HG03342 (cell line): ENCODE results near the gene KIAA1328.
"Not testable (repeated sequence)": the region's sequence is repeated elsewhere in the genome, so short reads cannot be mapped to it uniquely, and the experiment has no call there.

Experiments
- ATAC-seq: cut with Tn5 transposase; IDR thresholded peaks from one replicate; pipeline ENCODE4 v1.9.1; 2021; ENCODE audit warnings: mild to moderate bottlenecking, moderate library complexity; ENCODE audit not compliant: unreplicated experiment

The KIAA1328 gene

DNA sequence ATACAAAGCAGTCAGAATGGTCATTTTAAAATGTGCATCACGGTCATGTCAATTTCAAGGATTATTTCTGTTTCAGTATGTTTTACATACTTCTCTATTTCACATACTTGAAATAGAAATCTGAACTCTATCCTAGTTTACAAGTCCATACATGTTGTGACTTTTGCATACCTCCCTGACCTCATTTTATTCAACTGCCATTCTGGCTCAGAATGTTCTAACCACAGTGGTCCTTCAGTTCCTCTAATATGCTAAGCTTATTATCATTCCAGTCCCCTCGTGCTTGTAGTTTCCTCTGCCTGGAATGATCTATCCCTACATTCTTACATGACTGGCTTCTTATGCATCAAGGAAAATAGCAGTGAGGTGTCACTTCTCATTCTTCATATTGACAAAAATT is 295.6 kb downstream of the KIAA1328 start:
- ATAC-seq, result no peak

DNA sequence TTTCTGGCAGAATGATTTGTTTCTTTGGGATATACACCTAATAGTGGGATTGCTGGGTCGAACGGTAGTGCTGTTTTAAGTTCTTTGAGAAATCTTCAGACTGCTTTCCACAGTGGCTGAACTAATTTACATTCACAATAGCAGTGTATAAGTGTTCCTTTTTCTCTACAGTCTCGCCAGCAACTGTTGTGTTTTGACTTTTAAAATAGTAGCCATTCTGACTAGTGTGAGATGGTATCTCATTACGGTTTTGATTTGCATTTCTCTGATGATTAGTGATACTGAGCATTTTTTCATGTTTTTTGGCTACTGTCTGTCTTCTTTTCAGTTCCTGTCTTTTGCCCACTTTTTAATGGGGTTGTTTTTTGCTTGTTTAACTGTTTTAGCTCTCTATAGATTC is 306.2 kb downstream of the KIAA1328 start:
- no peak for ATAC-seq

DNA sequence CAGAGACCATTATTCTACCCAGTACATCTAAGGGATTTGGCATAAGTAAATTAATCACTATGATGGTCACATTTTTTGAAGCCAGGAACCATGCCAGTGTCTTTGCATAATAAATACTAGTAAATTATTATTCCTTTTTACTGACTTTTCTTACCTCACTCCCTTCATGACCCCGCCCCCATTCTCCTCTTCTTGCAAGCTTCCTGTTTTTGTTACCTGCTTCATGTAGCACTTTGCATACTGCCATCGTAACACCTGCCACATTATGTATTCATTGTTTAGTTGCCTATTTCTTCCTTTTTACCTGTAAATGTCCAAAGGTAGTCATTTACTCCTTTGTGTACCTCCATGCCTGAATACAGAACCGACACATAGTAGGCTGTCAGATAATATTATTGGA is 309.5 kb downstream of the KIAA1328 start:
- ATAC-seq, result no peak

DNA sequence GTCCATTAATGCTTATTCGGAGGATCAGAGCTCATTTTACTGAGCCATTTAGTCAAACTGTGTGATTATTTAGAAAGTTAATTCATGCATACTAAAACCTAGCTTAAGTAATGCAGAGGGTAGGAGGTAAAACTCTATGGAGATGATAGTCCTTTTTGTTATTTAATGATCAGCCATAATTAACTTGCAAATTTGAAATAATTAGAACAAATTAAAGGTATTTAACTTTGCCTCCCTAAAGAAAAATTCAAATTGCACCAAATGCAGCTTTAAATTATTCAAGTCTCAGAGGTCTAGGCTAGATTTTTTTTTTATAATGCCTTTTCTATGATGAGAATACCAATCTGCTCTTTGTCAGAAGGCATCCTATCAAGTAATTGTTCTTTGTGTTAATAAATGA is 310.9 kb downstream of the KIAA1328 start:
- no peak for ATAC-seq

DNA sequence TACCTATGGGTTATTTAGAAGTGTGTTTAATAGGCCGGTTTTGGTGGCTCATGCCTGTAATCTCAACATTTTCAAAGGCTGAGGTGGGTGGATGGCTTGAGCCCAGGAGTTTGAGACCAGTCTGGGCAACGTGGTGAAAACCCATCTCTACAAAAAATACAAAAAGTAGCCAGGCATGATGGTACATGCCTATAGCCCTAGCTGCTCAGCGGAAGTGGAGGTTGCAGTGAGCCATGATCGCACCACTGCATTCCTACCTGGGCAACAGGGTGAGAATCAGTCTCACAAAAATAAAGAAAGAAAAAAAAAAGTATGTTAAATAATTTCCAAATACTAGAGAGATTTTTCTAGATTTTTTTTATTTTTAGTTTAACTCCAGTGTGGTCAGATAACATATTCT is 316.0 kb downstream of the KIAA1328 start:
- ATAC-seq, result no peak

DNA sequence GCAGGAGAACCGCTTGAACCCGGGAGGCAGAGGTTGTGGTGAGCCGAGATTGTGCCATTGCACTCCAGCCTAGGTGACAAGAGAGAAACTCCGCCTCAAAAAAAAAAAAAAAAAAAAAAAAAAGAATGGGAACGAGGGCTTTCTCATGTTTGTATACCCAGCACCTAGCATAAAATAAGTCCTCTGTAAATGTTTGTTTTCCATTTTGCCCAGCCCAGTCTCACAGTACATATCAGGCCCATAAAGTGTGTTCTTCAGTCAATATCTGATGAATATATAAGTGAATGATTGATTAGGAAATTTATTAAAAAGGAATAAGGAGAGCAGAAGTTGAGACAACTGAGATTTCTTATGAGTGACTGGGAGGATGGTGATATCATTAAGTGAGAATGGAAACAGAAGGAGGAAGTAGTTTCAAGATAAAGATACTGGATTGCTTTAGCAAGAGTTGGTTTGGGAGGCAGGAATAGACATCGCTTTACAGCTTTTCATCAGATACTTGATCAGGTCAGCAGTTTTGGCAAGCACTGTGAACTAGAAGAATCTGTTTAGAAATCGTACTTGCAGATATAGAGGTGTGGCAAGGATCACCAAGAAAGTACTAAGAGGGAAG is 327.5 kb downstream of the KIAA1328 start:
- no peak for ATAC-seq

DNA sequence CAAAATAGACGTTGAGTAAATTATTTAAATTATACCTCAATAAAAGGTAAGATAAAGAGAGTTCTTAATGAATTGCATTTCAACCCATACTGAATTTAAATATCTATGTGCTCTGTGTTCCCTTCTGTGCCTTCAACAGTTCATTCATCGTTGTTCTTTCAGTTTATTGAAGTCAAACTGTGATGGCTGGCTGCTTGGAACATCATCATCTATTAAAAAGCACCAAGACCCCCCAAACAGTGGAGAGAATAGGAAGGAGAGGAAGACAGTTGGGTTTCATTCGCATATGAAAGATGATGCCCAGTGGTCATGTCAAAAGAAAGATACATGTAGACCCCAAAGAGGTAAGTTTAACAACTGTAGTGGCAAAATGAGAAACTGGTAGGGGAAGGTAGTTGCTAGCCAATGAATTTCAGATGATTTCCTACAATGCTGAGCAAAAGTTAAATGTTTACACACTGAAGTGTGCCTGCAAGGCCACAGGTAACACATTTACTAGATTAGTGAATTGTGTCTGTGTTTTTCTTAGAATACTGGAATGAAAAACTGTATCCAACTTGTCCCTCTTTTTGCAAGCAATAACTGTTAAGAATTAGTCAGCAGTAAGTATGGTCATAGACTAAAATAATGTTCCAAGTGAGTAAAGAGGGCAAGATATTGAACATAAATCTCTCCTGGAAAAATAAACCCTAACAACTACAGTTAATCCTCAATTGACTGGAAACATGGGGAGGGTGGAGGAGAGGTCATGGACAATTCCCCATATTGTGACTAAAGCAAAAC is 331.3 kb downstream of the KIAA1328 start:
- no peak for ATAC-seq

DNA sequence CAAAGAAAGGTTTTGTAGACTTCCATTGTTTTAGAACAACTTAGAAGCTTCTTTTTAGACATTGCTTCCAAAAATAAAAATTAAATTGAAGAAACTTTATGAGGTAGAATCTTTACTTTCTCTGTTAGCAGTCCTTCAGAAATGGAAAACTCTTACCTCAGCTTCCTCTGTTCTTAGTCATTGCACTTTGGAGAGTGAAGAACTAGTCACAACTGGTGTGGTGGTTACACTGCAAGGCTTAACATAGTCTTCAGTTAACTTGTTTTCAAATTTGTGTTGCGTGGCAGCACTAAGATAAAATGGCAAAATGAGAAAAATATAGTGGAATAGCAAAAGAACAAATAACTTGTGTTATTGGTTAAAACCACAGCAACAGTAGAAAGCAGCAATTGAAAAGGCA is 332.6 kb downstream of the KIAA1328 start:
- ATAC-seq, result no peak

DNA sequence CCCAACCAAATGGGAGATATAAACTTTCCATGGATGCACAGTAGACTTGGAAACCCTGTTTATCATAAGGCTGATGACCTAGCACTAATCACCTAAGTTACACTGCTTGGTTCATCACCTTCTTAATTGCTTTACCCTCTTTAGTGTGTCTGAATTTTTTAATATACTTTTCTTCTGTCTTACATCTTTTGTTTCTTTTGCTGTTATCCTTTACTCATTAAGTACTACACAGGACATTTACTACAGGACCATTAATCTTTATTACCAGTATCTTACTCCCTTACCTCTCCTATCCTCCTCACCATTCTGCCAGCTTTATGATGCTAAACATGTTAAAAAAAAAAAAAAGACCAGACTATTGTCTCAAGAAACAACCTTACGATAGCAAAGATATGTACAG is 333.6 kb downstream of the KIAA1328 start:
- ATAC-seq, result no peak

DNA sequence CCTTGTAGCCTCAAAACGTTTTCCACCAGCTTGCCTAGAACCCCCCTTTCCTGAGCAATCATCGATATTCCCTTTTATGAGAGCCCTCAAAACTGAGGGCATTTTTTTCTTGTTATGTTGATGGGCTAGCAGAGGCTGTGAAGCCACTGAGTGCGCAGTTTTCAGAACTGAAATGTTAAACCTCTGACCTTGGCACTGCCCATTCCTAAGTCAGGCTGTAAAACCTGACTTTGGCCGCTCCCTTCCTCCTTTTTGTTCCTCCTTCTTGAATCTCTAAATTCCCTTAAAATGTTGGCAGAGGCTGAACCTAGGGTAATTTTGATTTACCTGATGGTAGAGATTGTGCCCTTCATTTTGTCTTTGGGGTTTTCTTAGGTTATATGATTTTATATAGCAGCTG is 334.2 kb downstream of the KIAA1328 start:
- no peak for ATAC-seq

DNA sequence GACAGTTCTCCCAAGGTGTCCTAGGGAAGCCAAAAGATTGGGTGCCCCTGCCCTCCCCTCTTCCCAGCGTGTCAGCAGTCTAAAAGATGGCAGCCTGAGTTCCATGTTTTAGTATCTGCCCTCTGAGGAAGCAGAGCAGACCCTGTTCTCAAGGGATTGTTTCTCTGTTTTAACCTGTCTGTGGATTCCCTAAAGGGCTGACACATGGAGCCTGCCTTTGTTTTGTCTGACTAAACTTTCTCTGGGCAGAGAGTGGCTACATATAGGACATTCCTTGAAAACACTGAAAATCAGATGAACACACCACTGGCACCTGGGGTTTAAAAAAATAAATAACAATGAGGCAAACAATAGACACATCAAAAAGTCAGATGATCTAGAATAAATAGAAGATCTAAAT is 337.6 kb downstream of the KIAA1328 start:
- no peak for ATAC-seq

DNA sequence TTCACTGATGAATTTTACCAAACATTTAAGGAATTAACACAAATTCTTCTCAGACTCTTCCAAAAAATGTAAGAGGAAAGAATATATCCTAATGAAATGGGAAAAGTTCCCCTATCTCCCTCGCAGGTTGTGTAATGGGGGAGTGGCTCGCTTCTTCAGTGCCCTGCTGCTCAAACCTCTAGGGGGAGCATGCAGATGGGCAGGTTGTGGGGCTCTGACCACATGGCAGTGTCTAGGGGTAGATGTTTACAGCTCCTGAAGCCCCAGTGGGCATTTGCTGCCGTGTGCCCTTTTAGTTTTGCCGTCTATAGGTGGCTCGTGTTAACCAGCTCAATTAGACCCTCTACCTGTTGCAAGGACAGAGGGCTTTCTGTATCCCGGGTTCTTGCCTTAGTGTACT is 338.0 kb downstream of the KIAA1328 start:
- not testable (repeated sequence) for ATAC-seq

DNA sequence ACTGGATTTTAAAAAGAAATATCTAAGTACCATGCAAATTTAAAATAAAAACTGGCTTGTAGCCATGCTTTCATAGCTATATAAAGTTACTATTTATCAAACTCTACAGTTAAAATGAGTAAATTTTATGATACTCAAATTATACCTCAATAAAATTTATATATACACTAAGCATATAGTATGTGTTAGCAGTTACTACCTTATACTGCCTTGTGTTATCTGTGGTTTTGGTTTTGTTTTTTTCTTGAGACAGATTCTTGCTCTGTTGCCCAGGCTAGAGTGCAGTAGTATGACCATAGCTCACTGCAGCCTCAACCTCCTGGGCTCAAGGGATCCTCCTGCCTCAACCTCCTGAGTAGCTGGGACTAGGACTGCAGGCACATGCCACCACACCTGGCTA is 342.1 kb downstream of the KIAA1328 start:
- ATAC-seq, result no peak

DNA sequence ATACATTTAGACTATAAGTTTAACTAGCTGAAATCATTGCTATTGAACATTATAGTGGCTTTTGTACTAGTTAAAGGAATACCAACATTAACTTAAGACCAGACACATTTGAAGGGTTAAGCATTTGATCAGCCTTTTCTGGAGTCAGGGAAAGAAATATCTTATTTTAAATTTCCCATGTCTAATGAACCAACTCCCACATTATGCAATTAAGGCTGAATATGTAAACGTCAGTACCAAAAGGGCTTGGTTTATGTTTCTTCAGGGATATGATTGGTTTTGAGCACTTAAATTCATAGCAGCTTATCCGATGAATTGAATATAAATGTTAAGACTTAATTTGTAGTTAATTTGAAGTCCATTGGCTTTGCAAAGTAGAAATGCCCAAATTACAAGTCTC is 344.5 kb downstream of the KIAA1328 start:
- no peak for ATAC-seq

DNA sequence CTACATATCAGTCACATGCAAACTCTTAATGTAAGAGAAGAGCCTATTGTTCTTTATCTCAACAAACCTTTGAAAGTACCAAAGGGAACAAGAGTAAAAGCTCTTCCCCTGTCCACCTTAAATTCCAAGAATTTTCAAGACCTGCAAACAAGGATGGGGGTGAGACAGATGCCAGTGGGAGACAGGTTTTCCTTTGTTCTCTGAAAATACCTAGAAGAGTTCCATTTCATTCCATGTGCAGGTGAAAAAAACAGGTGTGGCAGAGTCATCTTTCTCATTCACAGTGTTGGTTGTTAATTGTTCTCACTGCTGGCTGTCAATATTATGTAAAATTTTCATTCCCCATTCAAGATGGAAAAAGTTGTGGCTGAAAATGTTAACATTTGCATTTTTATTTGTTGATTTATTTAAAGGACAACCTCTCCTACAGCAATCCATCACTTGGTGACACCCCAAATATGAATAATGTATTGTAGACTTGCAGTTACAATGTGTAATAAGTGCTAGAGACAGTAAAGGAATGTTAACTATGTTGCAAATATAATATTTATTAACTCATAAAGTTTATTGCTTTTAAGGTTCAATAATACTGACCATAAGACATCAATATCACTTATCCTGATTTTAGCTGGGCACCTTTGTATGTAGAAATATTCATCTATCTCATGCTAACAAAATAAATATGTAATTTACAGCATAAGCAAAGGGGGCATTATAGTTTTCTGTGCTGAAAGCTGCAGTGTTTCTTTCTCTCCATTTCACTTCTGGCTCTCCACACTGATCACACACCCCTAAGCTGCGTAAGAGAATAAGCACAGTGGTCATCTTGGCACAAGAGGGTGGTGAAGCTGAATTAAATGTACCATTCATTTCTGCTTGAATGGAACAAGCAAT is 347.0 kb downstream of the KIAA1328 start:
- ATAC-seq, result no peak

DNA sequence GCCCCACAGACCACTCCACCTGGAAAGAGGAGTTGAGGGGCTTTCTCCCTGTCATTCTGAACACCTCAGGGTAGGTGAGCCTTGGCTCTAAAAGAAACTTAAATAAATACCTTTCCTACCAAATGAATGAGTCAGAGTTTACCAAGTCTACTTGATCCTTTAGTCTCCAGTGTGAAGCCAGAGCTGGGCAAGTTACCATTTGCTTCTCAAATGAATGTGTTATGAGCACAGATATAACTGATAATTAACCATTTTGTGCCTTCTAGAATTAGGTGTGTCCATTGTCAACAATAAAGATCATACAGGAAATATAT is 347.7 kb downstream of the KIAA1328 start:
- ATAC-seq, result no peak

DNA sequence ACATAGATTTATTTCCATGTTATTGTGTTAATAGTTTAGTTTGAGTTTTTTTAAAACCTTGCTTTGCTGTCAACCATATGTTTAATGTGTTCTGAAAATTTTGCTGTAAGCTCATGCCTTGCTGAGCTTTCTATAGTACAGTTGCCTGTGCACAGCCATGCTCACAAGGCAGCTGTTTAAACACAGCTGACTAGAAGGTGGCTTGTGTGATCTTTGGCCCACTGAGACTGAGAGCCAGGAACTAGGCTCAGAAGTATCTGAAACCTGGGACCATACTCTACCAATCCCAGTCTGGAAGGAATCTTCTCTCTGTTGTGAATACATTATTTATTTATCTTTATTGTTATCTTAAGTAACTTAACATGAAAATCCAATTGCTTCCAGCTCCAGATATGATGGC is 350.5 kb downstream of the KIAA1328 start:
- no peak for ATAC-seq

DNA sequence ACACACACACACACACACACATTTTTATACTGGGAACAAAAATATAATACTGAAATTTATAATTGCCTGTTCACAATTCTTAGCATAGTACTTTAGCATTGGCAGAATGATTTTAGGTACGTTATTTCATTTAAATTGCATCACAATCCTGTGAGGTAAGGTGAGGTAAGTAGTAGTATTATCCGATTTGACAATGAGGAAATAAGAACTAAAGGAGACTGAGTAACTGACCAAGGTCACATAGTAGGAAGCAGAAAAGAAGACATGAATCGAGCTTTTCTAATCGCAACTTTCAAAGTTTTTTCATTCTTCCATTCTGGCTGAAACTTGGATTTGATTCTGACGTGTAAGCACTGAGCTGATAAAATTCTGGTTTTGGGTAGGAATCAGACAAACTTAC is 351.2 kb downstream of the KIAA1328 start:
- ATAC-seq, result no peak

DNA sequence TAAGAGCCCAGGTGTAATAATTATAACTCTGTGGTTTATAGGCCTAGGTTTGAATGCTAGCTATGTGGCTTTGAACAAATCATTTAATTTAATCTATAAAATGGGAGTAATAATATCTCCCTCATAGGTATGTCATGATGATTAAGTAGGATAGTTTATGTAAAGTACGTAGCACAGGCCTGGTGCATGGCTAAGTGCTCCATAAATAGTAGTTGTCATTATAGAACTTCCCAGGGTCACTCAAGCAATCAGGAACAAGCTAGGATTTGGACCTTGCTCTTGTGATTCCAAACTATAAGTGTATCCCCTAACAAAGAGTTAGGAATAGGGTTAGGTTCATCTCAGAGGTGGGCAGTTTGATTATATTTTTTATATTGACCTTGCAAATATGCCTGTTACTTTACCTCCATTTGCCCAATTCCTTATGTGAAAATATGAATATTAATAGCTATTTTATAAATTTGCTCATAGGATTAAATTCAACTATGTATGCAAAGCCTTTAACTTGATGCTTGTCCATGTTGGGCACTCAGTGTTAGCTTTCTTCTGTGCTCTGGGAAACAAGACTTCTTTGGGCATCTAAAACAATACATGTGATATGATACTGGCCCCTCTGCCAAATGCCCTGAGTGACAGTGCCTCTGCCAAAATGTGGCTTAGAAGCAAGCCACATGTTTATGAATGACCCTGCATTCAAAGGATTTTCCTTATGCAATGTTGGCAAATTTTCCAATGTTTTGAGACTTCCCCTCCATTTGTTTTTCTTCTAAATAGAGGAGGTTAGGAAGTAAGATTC is 353.6 kb downstream of the KIAA1328 start:
- ATAC-seq, result no peak

DNA sequence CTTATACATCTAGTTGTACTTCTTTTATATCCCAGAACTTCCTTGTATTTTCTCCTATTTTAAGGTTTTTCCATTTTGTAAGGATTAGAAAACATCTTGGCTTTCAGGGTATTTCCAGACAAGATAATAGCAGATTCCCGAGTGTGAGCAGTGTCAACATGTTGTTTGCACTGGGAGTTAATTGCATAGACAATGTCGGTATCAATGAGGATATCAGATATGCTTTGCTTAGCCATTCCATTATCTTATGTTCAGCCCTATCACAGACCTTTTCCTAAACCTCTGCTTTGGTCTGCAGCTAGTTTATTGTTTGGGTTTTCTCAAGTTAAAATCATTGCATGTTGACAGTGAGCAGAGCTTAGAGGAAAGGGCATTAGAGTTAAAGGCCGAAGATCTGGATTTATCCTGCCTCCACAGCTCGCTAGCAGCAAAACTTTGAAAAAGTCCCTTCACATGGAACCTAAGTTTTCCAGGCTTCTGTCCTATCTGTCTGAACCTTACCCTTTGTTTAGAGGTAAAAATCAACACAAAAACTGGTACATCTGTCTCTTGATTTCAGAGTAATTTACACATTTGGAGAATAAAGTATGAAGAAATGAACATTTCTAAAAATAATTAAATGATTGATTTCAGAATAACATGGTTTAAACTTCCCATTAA is 355.4 kb downstream of the KIAA1328 start:
- ATAC-seq, result no peak
